ENCODE data around the gene DENND5B. TPM values are rescaled to one million over a fixed set of nuclear protein-coding genes. Genes with fewer than 3 reads are reported as not detected.

DENND5B gene
- total RNA-seq, 1 donor from 2014 or later: 20.0 TPM

DNA sequence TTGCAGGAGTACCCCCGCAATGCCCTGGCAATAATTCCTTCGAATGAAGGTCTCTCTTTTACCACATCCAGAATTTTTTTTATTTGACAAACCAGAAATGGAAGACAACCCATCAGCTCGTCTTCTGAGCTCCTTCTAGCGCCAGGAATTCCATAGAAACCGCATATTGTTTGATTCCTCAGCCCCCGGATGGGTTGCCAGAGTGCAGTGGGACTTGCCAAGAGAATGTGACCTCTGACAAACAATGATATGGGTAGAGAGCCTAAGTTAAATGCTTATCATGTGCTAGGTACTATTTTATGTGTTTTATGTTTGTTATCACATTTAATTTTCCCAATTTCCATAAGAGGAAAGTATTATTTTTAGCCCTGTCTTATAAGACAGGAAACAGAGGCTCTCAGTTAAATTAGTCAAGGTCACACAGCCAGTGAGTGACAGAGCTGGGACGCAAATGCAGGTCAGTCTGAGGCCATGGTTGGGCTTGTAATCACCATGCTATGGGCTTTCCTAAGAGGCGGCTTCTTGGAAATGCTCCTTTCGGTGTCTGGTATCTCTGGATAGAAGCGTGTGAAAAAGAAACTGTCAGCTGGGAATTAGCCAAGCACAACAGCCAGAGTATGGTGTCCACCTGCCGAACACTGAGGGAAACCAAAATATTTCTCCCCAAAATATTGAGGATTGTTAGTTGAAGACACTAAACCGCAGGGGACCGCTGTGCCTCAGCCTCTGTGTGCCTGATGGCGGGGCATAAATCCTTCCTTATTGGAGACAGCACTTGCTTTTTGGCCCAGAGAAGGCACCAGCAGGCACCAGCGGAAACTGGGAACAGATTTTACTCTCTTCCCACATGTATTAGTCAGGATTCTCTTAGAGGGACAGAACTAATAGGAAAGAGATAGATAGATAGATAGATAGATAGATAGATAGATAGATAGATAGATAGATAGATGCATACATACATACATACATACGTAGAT lies 39.1 kb upstream of the DENND5B start:
- Mint-ChIP-seq H3K4me3 (ENCODE audit: unreplicated experiment) (no peak overlapping the region), H3K27ac (ENCODE audit: unreplicated experiment) (no peak overlapping the region), H3K4me1 (ENCODE audit: unreplicated experiment) (peaks cover 6% of the 10 kb centered on the region), H3K36me3 (ENCODE audit: low read depth, unreplicated experiment) (no peaks in the 10 kb centered on the region), H3K9me3 (ENCODE audit: unreplicated experiment) (no peaks in the 10 kb centered on the region), H3K27me3 (ENCODE audit: unreplicated experiment) (no peaks in the 10 kb centered on the region)
- DNase-seq (ENCODE audit: low spot score): no peak
- TF ChIP-seq, protein P1, sequence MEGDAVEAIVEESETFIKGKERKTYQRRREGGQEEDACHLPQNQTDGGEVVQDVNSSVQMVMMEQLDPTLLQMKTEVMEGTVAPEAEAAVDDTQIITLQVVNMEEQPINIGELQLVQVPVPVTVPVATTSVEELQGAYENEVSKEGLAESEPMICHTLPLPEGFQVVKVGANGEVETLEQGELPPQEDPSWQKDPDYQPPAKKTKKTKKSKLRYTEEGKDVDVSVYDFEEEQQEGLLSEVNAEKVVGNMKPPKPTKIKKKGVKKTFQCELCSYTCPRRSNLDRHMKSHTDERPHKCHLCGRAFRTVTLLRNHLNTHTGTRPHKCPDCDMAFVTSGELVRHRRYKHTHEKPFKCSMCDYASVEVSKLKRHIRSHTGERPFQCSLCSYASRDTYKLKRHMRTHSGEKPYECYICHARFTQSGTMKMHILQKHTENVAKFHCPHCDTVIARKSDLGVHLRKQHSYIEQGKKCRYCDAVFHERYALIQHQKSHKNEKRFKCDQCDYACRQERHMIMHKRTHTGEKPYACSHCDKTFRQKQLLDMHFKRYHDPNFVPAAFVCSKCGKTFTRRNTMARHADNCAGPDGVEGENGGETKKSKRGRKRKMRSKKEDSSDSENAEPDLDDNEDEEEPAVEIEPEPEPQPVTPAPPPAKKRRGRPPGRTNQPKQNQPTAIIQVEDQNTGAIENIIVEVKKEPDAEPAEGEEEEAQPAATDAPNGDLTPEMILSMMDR (IDR thresholded peaks at IDR 0.05; ENCODE audit: unreplicated experiment): no peak

DNA sequence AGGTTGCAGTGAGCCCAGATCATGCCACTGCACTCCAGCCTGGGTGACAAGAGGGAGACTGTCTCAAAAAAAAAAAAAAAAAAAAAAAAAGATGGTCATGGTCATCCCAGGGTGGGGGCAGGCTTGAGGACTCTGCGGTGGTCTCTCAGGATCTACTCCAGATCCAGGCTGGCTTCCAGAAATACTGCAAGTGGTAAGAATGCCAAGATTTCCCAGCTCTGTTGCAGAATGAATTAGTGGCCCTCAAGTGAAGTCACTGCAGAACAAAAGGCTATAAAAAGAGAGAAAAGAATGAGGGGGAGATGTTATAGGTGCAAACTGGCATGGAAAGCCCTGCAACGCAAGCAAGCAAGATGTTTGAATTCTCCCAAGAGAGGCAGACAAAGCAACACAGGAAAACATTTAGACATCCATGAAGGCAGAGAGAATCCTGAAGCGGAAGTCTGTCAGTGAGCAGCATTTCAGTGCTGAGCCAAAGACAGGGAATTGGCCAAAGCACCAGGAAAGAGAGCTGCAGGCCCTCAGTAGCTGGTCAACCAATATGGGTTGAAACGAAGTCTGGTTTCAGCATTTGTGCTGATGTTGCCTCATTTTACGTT lies 36.6 kb upstream of the DENND5B start:
- no peak overlapping the region for H3K27ac Mint-ChIP-seq (ENCODE audit: unreplicated experiment)
- TF ChIP-seq, protein P1 (IDR thresholded peaks at IDR 0.05; ENCODE audit: unreplicated experiment): no peak
- no peak overlapping the region for H3K4me3 Mint-ChIP-seq (ENCODE audit: unreplicated experiment)
- H3K9me3 Mint-ChIP-seq (ENCODE audit: unreplicated experiment): no peaks in the 10 kb centered on the region
- no peaks in the 10 kb centered on the region for H3K27me3 Mint-ChIP-seq (ENCODE audit: unreplicated experiment)
- peaks cover 4% of the 10 kb centered on the region for H3K4me1 Mint-ChIP-seq (ENCODE audit: unreplicated experiment)
- no peak for DNase-seq (ENCODE audit: low spot score)
- no peaks in the 10 kb centered on the region for H3K36me3 Mint-ChIP-seq (ENCODE audit: low read depth, unreplicated experiment)

DNA sequence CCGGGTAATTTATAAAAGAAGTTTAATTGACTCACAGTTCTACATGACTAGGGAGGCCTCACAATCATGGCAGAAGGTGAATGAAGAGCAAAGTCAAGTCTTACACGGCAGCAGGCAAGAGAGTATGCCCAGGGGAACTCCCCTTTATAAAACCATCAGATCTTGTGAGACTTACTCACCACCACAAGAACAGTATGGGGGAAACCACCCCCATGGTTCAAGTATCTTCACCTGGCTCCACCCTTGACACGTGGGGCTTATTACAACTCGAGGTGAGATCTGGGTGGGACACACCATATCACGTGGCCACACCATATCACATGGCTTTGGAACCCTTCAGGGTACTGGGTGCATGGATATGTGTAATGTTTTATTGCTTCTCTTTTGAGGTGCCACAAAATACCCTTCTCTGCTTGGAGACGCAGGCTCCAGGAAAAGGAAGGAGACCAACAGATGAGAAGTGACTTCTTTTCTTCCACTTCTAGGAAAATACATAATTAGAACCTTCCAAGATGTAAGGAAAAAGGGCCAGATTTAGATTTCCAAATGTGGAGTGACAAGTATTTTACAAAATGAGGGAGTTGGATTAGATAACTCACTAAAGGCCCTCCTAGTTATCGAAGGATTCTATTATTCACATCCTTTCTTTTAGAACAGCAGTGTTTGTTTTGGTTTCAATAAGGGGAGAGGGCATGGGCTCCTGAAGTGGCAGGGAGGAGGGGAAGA lies 35.5 kb upstream of the DENND5B start:
- H3K4me1 Mint-ChIP-seq (ENCODE audit: unreplicated experiment): peaks cover 3% of the 10 kb centered on the region
- H3K27ac Mint-ChIP-seq (ENCODE audit: unreplicated experiment): no peak overlapping the region
- no peaks in the 10 kb centered on the region for H3K9me3 Mint-ChIP-seq (ENCODE audit: unreplicated experiment)
- no peak overlapping the region for H3K4me3 Mint-ChIP-seq (ENCODE audit: unreplicated experiment)
- no peaks in the 10 kb centered on the region for H3K36me3 Mint-ChIP-seq (ENCODE audit: low read depth, unreplicated experiment)
- no peaks in the 10 kb centered on the region for H3K27me3 Mint-ChIP-seq (ENCODE audit: unreplicated experiment)
- DNase-seq (ENCODE audit: low spot score): no peak
- TF ChIP-seq, protein P1 (IDR thresholded peaks at IDR 0.05; ENCODE audit: unreplicated experiment): no peak

DNA sequence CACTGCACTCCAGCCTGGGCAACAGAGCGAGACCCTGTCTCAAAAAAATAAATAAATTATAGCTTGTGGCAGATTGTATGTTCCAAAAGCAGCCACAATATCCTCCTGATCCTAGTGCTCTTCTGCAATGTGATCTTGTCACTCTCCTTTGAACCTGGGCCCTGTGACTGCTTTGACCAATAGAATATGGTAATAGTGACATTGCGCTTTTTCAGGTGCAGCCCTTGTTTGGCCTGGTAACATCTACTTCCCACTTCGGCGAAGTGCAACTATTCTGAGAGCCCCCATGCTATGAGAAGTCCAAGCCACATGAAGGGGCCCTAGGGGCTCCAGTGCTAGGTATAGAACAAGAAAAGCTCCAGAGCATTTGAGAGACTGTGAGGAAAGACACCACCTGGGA lies 31.1 kb upstream of the DENND5B start:
- no peaks in the 10 kb centered on the region for H3K9me3 Mint-ChIP-seq (ENCODE audit: unreplicated experiment)
- no peaks in the 10 kb centered on the region for H3K36me3 Mint-ChIP-seq (ENCODE audit: low read depth, unreplicated experiment)
- no peak for DNase-seq (ENCODE audit: low spot score)
- peaks cover 3% of the 10 kb centered on the region for H3K4me1 Mint-ChIP-seq (ENCODE audit: unreplicated experiment)
- TF ChIP-seq, protein P1 (IDR thresholded peaks at IDR 0.05; ENCODE audit: unreplicated experiment): no peak
- no peak overlapping the region for H3K27ac Mint-ChIP-seq (ENCODE audit: unreplicated experiment)
- H3K27me3 Mint-ChIP-seq (ENCODE audit: unreplicated experiment): no peaks in the 10 kb centered on the region
- H3K4me3 Mint-ChIP-seq (ENCODE audit: unreplicated experiment): no peak overlapping the region

Data from endothelial cell (in vitro differentiated cells).